OCI-LY7 (cell line): ENCODE measurements around the gene GET4. TPM values are rescaled to one million over a fixed set of nuclear protein-coding genes. Genes with fewer than 3 reads are reported as not detected.

Experiments used
- BruUV-seq: library from RNA; stranded (reverse); fragments of 400-500 nt; replicated peaks from 2 replicates; lab custom pipeline; 2021; lab: Mats Ljungman, UMichigan
- CTCF ChIA-PET: fragments of 300-600 bp; sonication (Branson Sonifier 250); formaldehyde crosslinking; loops from one replicate; lab custom pipeline; 2022; ENCODE audit warnings: antibody characterized with exemption; ENCODE audit not compliant: unreplicated experiment; lab: Charles Lee
- POLR2A ChIA-PET: fragments of 300-600 bp; sonication (Branson Sonifier 250); formaldehyde crosslinking; loops from one replicate; lab custom pipeline; 2022; ENCODE audit warnings: antibody characterized with exemption; lab: Charles Lee
- DNase-seq: peaks from one replicate; pipeline ENCODE4 v3.0.0-alpha.2; 2015; ENCODE audit warnings: low spot score
- H2AFZ ChIP-seq: fragments of 200-600 bp; sonication (generic), shearing (Covaris generic); 2 replicates; pipeline ENCODE4 v1.6.1; 2014; ENCODE audit warnings: mild to moderate bottlenecking, antibody characterized with exemption, low read length, moderate library complexity
- H3K27ac ChIP-seq: fragments of 200-600 bp; sonication (generic); 2 replicates; pipeline ENCODE4 v1.5.1; 2014; ENCODE audit warnings: mixed run types, low read depth, mild to moderate bottlenecking, moderate library complexity, low read length, inconsistent platforms; ENCODE audit not compliant: poor library complexity, severe bottlenecking
- H3K36me3 ChIP-seq: fragments of 200-600 bp; sonication (generic); 2 replicates; pipeline ENCODE4 v1.6.1; 2014; ENCODE audit warnings: mild to moderate bottlenecking, antibody characterized with exemption, low read length, moderate library complexity, mixed read lengths; ENCODE audit not compliant: insufficient read depth
- H3K4me1 ChIP-seq: fragments of 200-600 bp; sonication (generic); 2 replicates; pipeline ENCODE4 v1.5.1; 2014; ENCODE audit warnings: mild to moderate bottlenecking, low read length; ENCODE audit not compliant: insufficient read depth, poor library complexity, severe bottlenecking
- H3K4me2 ChIP-seq: fragments of 200-600 bp; sonication (generic); 2 replicates; pipeline ENCODE4 v1.6.1; 2014; ENCODE audit warnings: mild to moderate bottlenecking, low read length
- H3K4me3 ChIP-seq: fragments of 200-600 bp; sonication (generic); 2 replicates; pipeline ENCODE4 v1.5.1; 2014; ENCODE audit warnings: mild to moderate bottlenecking, low read depth, low read length; ENCODE audit not compliant: poor library complexity, severe bottlenecking
- H3K79me2 ChIP-seq: fragments of 200-600 bp; sonication (generic); 2 replicates; pipeline ENCODE4 v1.6.1; 2016; ENCODE audit warnings: low read depth, mild to moderate bottlenecking, low read length, moderate library complexity, mixed read lengths; ENCODE audit not compliant: insufficient read depth
- H3K9me2 ChIP-seq: fragments of 200-600 bp; sonication (generic); 2 replicates; pipeline ENCODE4 v1.6.1; 2016; ENCODE audit warnings: mild to moderate bottlenecking, low read length, mixed read lengths; ENCODE audit not compliant: insufficient read depth
- H3K9me3 ChIP-seq: fragments of 200-600 bp; sonication (generic); 2 replicates; pipeline ENCODE4 v1.6.1; 2014; ENCODE audit warnings: mild to moderate bottlenecking, mixed run types, low read length, mixed read lengths
- H4K20me1 ChIP-seq: fragments of 200-600 bp; sonication (generic); 2 replicates; pipeline ENCODE4 v1.6.1; 2014; ENCODE audit warnings: mild to moderate bottlenecking, antibody characterized with exemption, low read length, moderate library complexity, mixed read lengths; ENCODE audit not compliant: insufficient read depth
- CTCF ChIP-seq: fragments of 200-600 bp; sonication (generic); conservative IDR thresholded peaks from 2 replicates; pipeline ENCODE4 v1.5.1; 2014; ENCODE audit warnings: mild to moderate bottlenecking, antibody characterized with exemption, low read length, moderate library complexity, mixed read lengths
- EZH2phosphoT487 ChIP-seq: fragments of 200-600 bp; sonication (generic); IDR thresholded peaks from 2 replicates; pipeline ENCODE4 v1.6.1; 2018; ENCODE audit warnings: low read depth, borderline replicate concordance, mild to moderate bottlenecking, mixed run types, antibody characterized with exemption, low read length, moderate library complexity, mixed read lengths
- intact Hi-C: fragments of 100-400 bp; cut with micrococcal nuclease; formaldehyde crosslinking; loops from one replicate; pipeline ENCODE4 v1.10.0; 2022; ENCODE audit not compliant: unreplicated experiment
- total RNA-seq, 2 experiments: library from RNA; depleted of rRNA in 1 of 2; stranded (reverse); fragments of >200 nt in 1 of 2; shearing (Covaris generic) in 1 of 2; gene quantifications; 2 replicates each; pipeline ENCODE4 v1.2.3, GENCODE V29; 2014 to 2022

The GET4 gene
- total RNA-seq, 2 experiments from 2014 or later = 46.3 to 54.5 TPM

- Histone ChIP-seq H3K27ac (no peak overlapping the region), H4K20me1 (no peaks in the 10 kb centered on the region), H3K4me1 (peaks cover 5% of the 10 kb centered on the region), H3K79me2 (no peaks in the 10 kb centered on the region), H3K9me3 (peaks cover 15% of the 10 kb centered on the region), H3K4me2 (no peak overlapping the region), H3K36me3 (no peaks in the 10 kb centered on the region), H3K9me2 (no peaks in the 10 kb centered on the region), H2AFZ (no peak overlapping the region), H3K4me3 (no peak overlapping the region)
- no TSS peak for BruUV-seq
- ChIA-PET POLR2A (no interaction called here), CTCF (no interaction called here)
- no peak for TF ChIP-seq CTCF
- no peak for TF ChIP-seq EZH2phosphoT487
- no peak for DNase-seq
- intact Hi-C loops = no loop called here
These were observed 68.4 kb downstream of the GET4 start for GRCh38 chr7:944744-945143.

GRCh38 chr7:945147-945555 is 68.8 kb downstream of the GET4 start:
- intact Hi-C loops = no loop called here
- H3K4me2 ChIP-seq = no peak overlapping the region
- CTCF ChIA-PET = no interaction called here

More at GRCh38 chr7:945147-945555, 68.8 kb downstream of the GET4 start:
- Histone ChIP-seq H3K9me2 (no peaks in the 10 kb centered on the region), H2AFZ (no peak overlapping the region), H3K79me2 (no peaks in the 10 kb centered on the region), H3K27ac (no peak overlapping the region), H3K9me3 (peaks cover 15% of the 10 kb centered on the region), H3K4me3 (no peak overlapping the region), H4K20me1 (no peaks in the 10 kb centered on the region), H3K36me3 (no peaks in the 10 kb centered on the region), H3K4me1 (peaks cover 8% of the 10 kb centered on the region)
- BruUV-seq = no TSS peak
- no peak for DNase-seq
- no peak for TF ChIP-seq EZH2phosphoT487
- TF ChIP-seq CTCF = no peak
- POLR2A ChIA-PET = no interaction called here
